Prostate gland (tissue), 2 donors: ENCODE measurements around the gene PDLIM1. TPM values are rescaled to one million over a fixed set of nuclear protein-coding genes. Genes with fewer than 3 reads are reported as not detected.

ENCODE experiments used
- DNase-seq: peaks from one replicate; pipeline ENCODE4 v3.0.0-alpha.2; 2019; ENCODE audit warnings: low spot score
- H3K27ac ChIP-seq, 2 donors: fragments of 200-600 bp; sonication (generic); 2 replicates each; pipeline ENCODE4 v1.5.1; 2017 to 2019
- H3K27me3 ChIP-seq: fragments of 200-600 bp; sonication (generic); replicated peaks from 2 replicates; pipeline ENCODE4 v1.5.1; 2019; ENCODE audit not compliant: insufficient read depth
- H3K36me3 ChIP-seq, 2 donors: fragments of 200-600 bp; sonication (generic); 1 replicate in 1 of 2; 2 replicates in 1 of 2; pipeline versions ENCODE4 v1.5.1 to v1.8.1; 2017 to 2019
- H3K4me1 ChIP-seq: fragments of 200-600 bp; sonication (generic); replicated peaks from 2 replicates; pipeline ENCODE4 v1.5.1; 2019
- H3K4me3 ChIP-seq, 2 donors: fragments of 200-600 bp; sonication (generic); 2 replicates each; pipeline ENCODE4 v1.5.1; 2017 to 2019
- H3K9me3 ChIP-seq: fragments of 200-600 bp; sonication (generic); 2 replicates; pipeline ENCODE4 v1.5.1; 2017
- CTCF ChIP-seq, 4 experiments: fragments of 200-600 bp in 2 of 4; fragments of 450-650 bp in 2 of 4; sonication (generic) in 2 of 4; IDR thresholded peaks; 1 replicate in 3 of 4; 2 replicates in 1 of 4; pipeline ENCODE4 v1.5.1; 2016 to 2019; ENCODE audit warnings: antibody characterized with exemption in 4 of 4, mild to moderate bottlenecking in 2 of 4, moderate library complexity in 2 of 4
- POLR2A ChIP-seq: fragments of 450-650 bp; IDR thresholded peaks from one replicate; pipeline ENCODE4 v1.6.1; 2016; ENCODE audit warnings: antibody characterized with exemption, mild to moderate bottlenecking
- POLR2AphosphoS5 ChIP-seq: sonication (generic); formaldehyde crosslinking; IDR thresholded peaks from one replicate; pipeline ENCODE4 v1.6.1; 2017; ENCODE audit warnings: antibody characterized with exemption
- WGBS: methylation state at CpG from one replicate; pipeline ENCODE4 v1.1.5; 2018; 5-methylcytosine and 5-hydroxymethylcytosine counted together
- intact Hi-C: fragments of 100-400 bp; cut with DNase I; formaldehyde crosslinking; loops from one replicate; pipeline ENCODE4 v1.14.2; 2022
- total RNA-seq, 2 donors: library from RNA; depleted of rRNA; stranded (reverse); fragments of >200 nt; gene quantifications; one replicate each; pipeline ENCODE4 v1.1.0, GENCODE V29; 2016

The PDLIM1 gene
- total RNA-seq, 2 donors from 2014 or later: 63.2 to 82.0 TPM

GRCh38 chr10:95263864-95264226 is 27.0 kb downstream of the PDLIM1 start:
- intact Hi-C loops: no loop called here
- Histone ChIP-seq H3K36me3 (no peaks in the 10 kb centered on the region), H3K27ac (no peak overlapping the region), H3K27me3 (no peaks in the 10 kb centered on the region), H3K4me3 (no peak overlapping the region), H3K9me3 (no peaks in the 10 kb centered on the region), H3K4me1 (no peaks in the 10 kb centered on the region)
- WGBS: 79% methylated on average over 7 of the region's 7 CpGs
- TF ChIP-seq CTCF (IDR thresholded peaks at IDR 0.05) (no peak), POLR2A (no peak), POLR2AphosphoS5 (no peak)
- no peak for DNase-seq

- H3K4me1 ChIP-seq: no peaks in the 10 kb centered on the region
- no peak overlapping the region for H3K27ac ChIP-seq
- 71% methylated on average over 5 of the region's 5 CpGs for WGBS
- DNase-seq: no peak
- H3K9me3 ChIP-seq: no peaks in the 10 kb centered on the region
- no peaks in the 10 kb centered on the region for H3K27me3 ChIP-seq
- no peaks in the 10 kb centered on the region for H3K36me3 ChIP-seq
- no peak for TF ChIP-seq CTCF (IDR thresholded peaks at IDR 0.05)
- TF ChIP-seq POLR2A: no peak
- no peak for TF ChIP-seq POLR2AphosphoS5
- intact Hi-C loops: no loop called here
- no peak overlapping the region for H3K4me3 ChIP-seq
Observed at GRCh38 chr10:95262763-95263518, 27.9 kb downstream of the PDLIM1 start.

GRCh38 chr10:95261926-95262325 is 28.9 kb downstream of the PDLIM1 start:
- Histone ChIP-seq H3K27ac (no peak overlapping the region), H3K9me3 (no peaks in the 10 kb centered on the region), H3K4me3 (no peak overlapping the region), H3K4me1 (no peaks in the 10 kb centered on the region), H3K36me3 (no peaks in the 10 kb centered on the region), H3K27me3 (no peaks in the 10 kb centered on the region)
- DNase-seq: no peak
- intact Hi-C loops: no loop called here
- no peak for TF ChIP-seq POLR2A
- TF ChIP-seq CTCF (IDR thresholded peaks at IDR 0.05): no peak
- no peak for TF ChIP-seq POLR2AphosphoS5
- WGBS: 85% methylated on average over 3 of the region's 3 CpGs

GRCh38 chr10:95260909-95261552 is 29.8 kb downstream of the PDLIM1 start:
- DNase-seq: no peak
- H3K9me3 ChIP-seq: no peaks in the 10 kb centered on the region
- no peak for TF ChIP-seq CTCF (IDR thresholded peaks at IDR 0.05)
- no peak for TF ChIP-seq POLR2A
- TF ChIP-seq POLR2AphosphoS5: no peak
- no peaks in the 10 kb centered on the region for H3K36me3 ChIP-seq
- intact Hi-C loops: no loop called here
- H3K27me3 ChIP-seq: no peaks in the 10 kb centered on the region
- H3K4me1 ChIP-seq: no peaks in the 10 kb centered on the region
- WGBS: 64% methylated on average over 4 of the region's 4 CpGs
- H3K27ac ChIP-seq: no peak overlapping the region
- H3K4me3 ChIP-seq: no peak overlapping the region
